Esophagus squamous epithelium (tissue), 5 donors: Measurements from ENCODE around the gene FBXL7. TPM values are rescaled to one million over a fixed set of nuclear protein-coding genes. Genes with fewer than 3 reads are reported as not detected.

Experiments
- DNase-seq: peaks from one replicate; lab custom pipeline; 2025; lab: John Stamatoyannopoulos, UW
- H3K27ac ChIP-seq, 4 donors: fragments of 200-600 bp; sonication (generic); one replicate each; pipeline ENCODE4 v1.5.1; 2016 to 2019; ENCODE audit warnings: mild to moderate bottlenecking in 1 of 4
- H3K27me3 ChIP-seq, 4 donors: fragments of 200-600 bp; sonication (generic); 1 replicate in 3 of 4; 2 replicates in 1 of 4; pipeline versions ENCODE4 v1.5.1 to v1.6.0; 2017 to 2021; ENCODE audit warnings: antibody characterized with exemption in 1 of 4
- H3K36me3 ChIP-seq, 3 donors: fragments of 200-600 bp; sonication (generic); one replicate each; pipeline ENCODE4 v1.5.1; 2016 to 2019
- H3K4me1 ChIP-seq, 3 donors: fragments of 200-600 bp; sonication (generic); one replicate each; pipeline ENCODE4 v1.5.1; 2017 to 2019
- H3K4me3 ChIP-seq, 4 donors: fragments of 200-600 bp; sonication (generic); 1 replicate in 3 of 4; 2 replicates in 1 of 4; pipeline ENCODE4 v1.5.1; 2016 to 2019; ENCODE audit warnings: mild to moderate bottlenecking in 2 of 4, moderate library complexity in 1 of 4
- H3K9me3 ChIP-seq, 3 donors: fragments of 200-600 bp; sonication (generic); one replicate each; pipeline ENCODE4 v1.5.1; 2016 to 2019
- CTCF ChIP-seq, 6 experiments: fragments of 450-650 bp in 4 of 6; fragments of 200-600 bp in 2 of 6; sonication (generic) in 2 of 6; IDR thresholded peaks; one replicate each; pipeline ENCODE4 v1.5.1; 2016 to 2019; ENCODE audit warnings: antibody characterized with exemption in 6 of 6, mild to moderate bottlenecking in 4 of 6, moderate library complexity in 4 of 6
- POLR2A ChIP-seq, 4 donors: fragments of 450-650 bp; IDR thresholded peaks; one replicate each; pipeline ENCODE4 v1.6.1; 2017; ENCODE audit warnings: antibody characterized with exemption in 4 of 4, mild to moderate bottlenecking in 4 of 4, moderate library complexity in 3 of 4
- WGBS, 2 donors: methylation state at CpG; one replicate each; pipeline ENCODE4 v1.1.5; 2018; 5-methylcytosine and 5-hydroxymethylcytosine counted together
- intact Hi-C: fragments of 100-400 bp; cut with DNase I; formaldehyde crosslinking; loops from one replicate; pipeline ENCODE4 v1.15.0; 2022
- small RNA-seq, 4 donors: library from RNA; depleted of rRNA; stranded (forward); fragments of <200 nt; gene quantifications; one replicate each; pipeline ENCODE3, GENCODE V24; 2016
- total RNA-seq, 4 donors: library from RNA; depleted of rRNA; stranded (reverse); fragments of >200 nt; gene quantifications; one replicate each; pipeline ENCODE4 v1.1.0, GENCODE V29; 2016
- donor health status: DM: yes; HTN: yes; CAD: no.

FBXL7 gene
- total RNA-seq, 4 donors from 2014 or later = 0.68 to 15.1 (median 2.8) TPM

- no peak for DNase-seq
- H3K4me1 ChIP-seq = no peaks in the 10 kb centered on the region
- 59 to 64% methylated on average over 4 of the region's 4 CpGs for WGBS, 2 donors
- no peaks in the 10 kb centered on the region for H3K9me3 ChIP-seq
- no peak overlapping the region for H3K4me3 ChIP-seq
- intact Hi-C loops = no loop called here
- H3K36me3 ChIP-seq = no peaks in the 10 kb centered on the region
- TF ChIP-seq CTCF (IDR thresholded peaks at IDR 0.05) = no peak
- TF ChIP-seq POLR2A (IDR thresholded peaks at IDR 0.05) = no peak
- H3K27me3 ChIP-seq = no peaks in the 10 kb centered on the region
- H3K27ac ChIP-seq = no peak overlapping the region
Measured at GRCh38 chr5:15977851-15978250, 477.9 kb downstream of the FBXL7 start.

- intact Hi-C loops = no loop called here
- Histone ChIP-seq H3K27me3 (no peaks in the 10 kb centered on the region), H3K27ac (no peak overlapping the region), H3K4me3 (no peak overlapping the region), H3K36me3 (no peaks in the 10 kb centered on the region), H3K4me1 (no peaks in the 10 kb centered on the region), H3K9me3 (no peaks in the 10 kb centered on the region)
- no peak for DNase-seq
- TF ChIP-seq POLR2A (IDR thresholded peaks at IDR 0.05) (no peak), CTCF (IDR thresholded peaks at IDR 0.05) (no peak)
- WGBS, 2 donors = 80 to 85% methylated on average over 2 of the region's 2 CpGs
Measured at GRCh38 chr5:15980835-15981234, 480.9 kb downstream of the FBXL7 start.

GRCh38 chr5:15983392-15983791 lies 483.4 kb downstream of the FBXL7 start:
- WGBS, 2 donors = 43 to 50% methylated on average over 1 of the region's 1 CpG
- Histone ChIP-seq H3K9me3 (no peaks in the 10 kb centered on the region), H3K27me3 (no peaks in the 10 kb centered on the region), H3K4me1 (no peaks in the 10 kb centered on the region), H3K4me3 (no peak overlapping the region), H3K36me3 (no peaks in the 10 kb centered on the region), H3K27ac (no peak overlapping the region)
- no peak for DNase-seq
- intact Hi-C loops = no loop called here
- no peak for TF ChIP-seq POLR2A (IDR thresholded peaks at IDR 0.05)

Small RNA genes lying within 50 kb of the gene (small RNA-seq; reads per million reads assigned to genes)
- 7.2 to 27.7 (median 9.4) reads per million in 4 donors for gene MIR887
